Smooth muscle cell (in vitro differentiated cells): ENCODE measurements around the gene CEACAM1. TPM values are rescaled to one million over a fixed set of nuclear protein-coding genes. Genes with fewer than 3 reads are reported as not detected.
"Not testable (repeated sequence)": the region's sequence is repeated elsewhere in the genome, so short reads cannot be mapped to it uniquely, and the experiment has no call there.

Experiments used
- DNase-seq: peaks from one replicate; lab custom pipeline; 2025; ENCODE audit not compliant: unreplicated experiment; lab: John Stamatoyannopoulos, UW
- H2AFZ ChIP-seq: fragments of 200-600 bp; sonication (generic); 2 replicates; pipeline ENCODE4 v1.6.0; 2016; ENCODE audit warnings: antibody characterized with exemption, low read depth, mild to moderate bottlenecking
- H3F3A ChIP-seq: fragments of 200-600 bp; sonication (generic); 2 replicates; pipeline ENCODE4 v1.6.0; 2017; ENCODE audit warnings: antibody characterized with exemption, low read depth
- H3K27ac ChIP-seq: fragments of 200-600 bp; sonication (generic); 2 replicates; pipeline ENCODE4 v1.5.1; 2016; ENCODE audit warnings: low read depth, mild to moderate bottlenecking
- H3K27me3 ChIP-seq: fragments of 200-600 bp; sonication (generic); 2 replicates; pipeline ENCODE4 v1.6.1; 2016; ENCODE audit warnings: low read depth, mild to moderate bottlenecking
- H3K36me3 ChIP-seq: fragments of 200-600 bp; sonication (generic); 2 replicates; pipeline ENCODE4 v1.5.1; 2016; ENCODE audit warnings: low read depth
- H3K4me1 ChIP-seq: fragments of 200-600 bp; sonication (generic); 2 replicates; pipeline ENCODE4 v1.5.1; 2016; ENCODE audit warnings: low read depth
- H3K4me2 ChIP-seq: fragments of 200-600 bp; sonication (generic); 2 replicates; pipeline ENCODE4 v1.6.0; 2016; ENCODE audit warnings: mild to moderate bottlenecking
- H3K4me3 ChIP-seq: fragments of 200-600 bp; sonication (generic); 2 replicates; pipeline ENCODE4 v1.5.1; 2016; ENCODE audit warnings: mild to moderate bottlenecking
- H3K79me2 ChIP-seq: fragments of 200-600 bp; sonication (generic); 2 replicates; pipeline ENCODE4 v1.6.0; 2016; ENCODE audit warnings: low read depth, mild to moderate bottlenecking
- H3K9ac ChIP-seq: fragments of 200-600 bp; sonication (generic); 2 replicates; pipeline ENCODE4 v1.6.0; 2016; ENCODE audit warnings: low read depth
- H3K9me3 ChIP-seq: fragments of 200-600 bp; sonication (generic); replicated peaks from 2 replicates; pipeline ENCODE4 v1.5.1; 2016; ENCODE audit warnings: low read depth
- H4K20me1 ChIP-seq: fragments of 200-600 bp; sonication (generic); 2 replicates; pipeline ENCODE4 v1.6.0; 2016; ENCODE audit warnings: low read depth
- CTCF ChIP-seq: fragments of 200-600 bp; sonication (generic); IDR thresholded peaks from 2 replicates; pipeline ENCODE4 v1.5.1; 2017; ENCODE audit warnings: borderline replicate concordance, mild to moderate bottlenecking, antibody characterized with exemption; ENCODE audit not compliant: insufficient read depth, poor library complexity, severe bottlenecking
- WGBS: methylation state at CpG from one replicate; pipeline ENCODE4 v1.1.7; 2016; ENCODE audit warnings: low lambda C conversion rate; 5-methylcytosine and 5-hydroxymethylcytosine counted together
- polyA plus RNA-seq: library from polyadenylated mRNA; unstranded; fragments of >200 nt; fragmentation: Nextera tagmentation; extraction: Ambion mirVana; gene quantifications from 2 replicates; pipeline ENCODE4 v1.2.1, GENCODE V29; 2016
- total RNA-seq: library from RNA; depleted of rRNA; stranded (reverse); fragments of >200 nt; gene quantifications from 2 replicates; pipeline ENCODE4 v1.2.3, GENCODE V29; 2014

The CEACAM1 gene
- total and polyA plus RNA-seq, 2 experiments from 2014 or later: 0.31 to 4.5 TPM

DNA sequence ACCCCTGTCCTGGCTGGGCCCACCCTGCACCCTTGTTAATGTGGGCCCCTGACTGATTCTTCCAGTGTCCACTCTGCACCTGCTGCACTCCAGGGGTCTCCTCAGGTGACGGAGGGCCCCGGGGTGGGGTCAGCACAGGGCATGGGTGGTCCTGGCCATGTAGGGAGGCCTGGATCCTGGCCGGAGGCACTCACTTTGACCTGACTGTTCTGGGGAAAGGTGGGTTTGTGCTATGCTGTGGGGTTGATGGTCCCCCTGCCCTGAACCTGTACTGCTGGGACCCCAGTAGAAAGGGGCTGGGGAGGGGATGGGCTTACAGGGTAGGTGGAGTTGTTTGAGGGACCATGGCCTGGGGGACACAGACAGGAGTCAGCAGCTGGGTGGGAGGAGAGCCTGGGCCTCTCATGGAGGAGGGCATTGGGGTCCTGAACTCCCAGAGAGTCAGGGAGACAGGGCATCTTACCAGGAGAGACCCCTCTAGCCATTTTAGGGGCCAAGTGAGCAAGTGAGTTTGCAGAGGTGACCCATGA lies 25.8 kb upstream of the CEACAM1 start:
- no peaks in the 10 kb centered on the region for H3K36me3 ChIP-seq
- H2AFZ ChIP-seq: no peak overlapping the region
- no peak overlapping the region for H3K9ac ChIP-seq
- peaks cover 3% of the 10 kb centered on the region for H3K27me3 ChIP-seq
- no peak overlapping the region for H3K27ac ChIP-seq
- no peaks in the 10 kb centered on the region for H3F3A ChIP-seq
- H3K4me1 ChIP-seq: no peaks in the 10 kb centered on the region
- WGBS: 92% methylated on average over 3 of the region's 3 CpGs
- DNase-seq: no peak
- H3K4me2 ChIP-seq: no peak overlapping the region
- no peaks in the 10 kb centered on the region for H3K79me2 ChIP-seq
- H4K20me1 ChIP-seq: peaks cover 12% of the 10 kb centered on the region
- no peak for TF ChIP-seq CTCF
- no peaks in the 10 kb centered on the region for H3K9me3 ChIP-seq
- no peak overlapping the region for H3K4me3 ChIP-seq

DNA sequence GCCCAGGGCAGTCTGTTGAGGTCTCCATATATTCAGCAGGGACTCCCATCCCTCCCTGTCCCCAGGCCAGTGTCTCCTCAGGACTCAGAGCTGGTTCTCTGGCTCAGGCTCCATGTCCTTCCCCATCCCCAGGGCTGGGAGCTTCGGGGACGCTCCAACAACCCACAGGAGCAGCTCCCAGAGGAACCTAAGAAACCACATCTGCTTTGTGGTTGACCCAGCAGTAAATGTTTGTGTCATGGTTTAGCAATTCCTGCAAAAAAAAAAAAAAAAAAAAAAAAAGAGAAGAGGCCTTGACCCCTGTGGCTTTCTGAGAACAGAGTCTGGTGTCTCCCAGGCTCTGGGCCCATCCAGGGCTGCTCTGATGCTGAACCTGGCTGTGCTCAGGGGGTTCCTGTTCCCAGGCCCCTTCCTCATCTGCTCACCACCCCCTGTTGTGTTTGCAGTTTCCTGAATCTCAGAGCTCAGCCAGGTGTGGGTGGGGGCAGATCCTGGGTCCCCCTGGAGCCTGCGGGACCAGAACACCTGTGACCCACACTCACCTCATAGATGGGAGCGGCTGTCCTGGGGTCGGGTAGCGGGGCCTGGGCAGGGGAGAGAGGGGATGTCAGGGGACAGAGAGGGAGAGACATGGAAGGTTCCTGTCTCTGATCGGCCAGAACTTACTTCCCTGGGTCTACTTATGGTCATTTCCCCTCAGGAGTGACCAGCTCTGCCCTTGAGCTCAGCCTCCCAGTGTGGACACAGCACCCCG lies 25.2 kb upstream of the CEACAM1 start:
- TF ChIP-seq CTCF: no peak
- no peak for DNase-seq
- peaks cover 12% of the 10 kb centered on the region for H4K20me1 ChIP-seq

GRCh38 chr19:42552086-42553065 lies 24.1 kb upstream of the CEACAM1 start:
- H3K27me3 ChIP-seq: peaks cover 3% of the 10 kb centered on the region
- H4K20me1 ChIP-seq: peaks cover 12% of the 10 kb centered on the region
- no peak overlapping the region for H3K9ac ChIP-seq
- H3F3A ChIP-seq: no peaks in the 10 kb centered on the region
- H3K4me3 ChIP-seq: no peak overlapping the region
- no peak overlapping the region for H3K4me2 ChIP-seq
- no peaks in the 10 kb centered on the region for H3K9me3 ChIP-seq
- no peak overlapping the region for H3K27ac ChIP-seq
- no peaks in the 10 kb centered on the region for H3K36me3 ChIP-seq
- no peak for TF ChIP-seq CTCF
- H3K4me1 ChIP-seq: no peaks in the 10 kb centered on the region
- H3K79me2 ChIP-seq: no peaks in the 10 kb centered on the region
- H2AFZ ChIP-seq: no peak overlapping the region
- 86% methylated on average over 8 of the region's 8 CpGs for WGBS
- no peak for DNase-seq

More for the DNA sequence above, 25.2 kb upstream of the CEACAM1 start:
- Histone ChIP-seq H3K27me3 (peaks cover 3% of the 10 kb centered on the region), H3K4me2 (no peak overlapping the region), H3F3A (no peaks in the 10 kb centered on the region), H3K4me3 (no peak overlapping the region), H2AFZ (no peak overlapping the region), H3K79me2 (no peaks in the 10 kb centered on the region), H3K9ac (no peak overlapping the region), H3K4me1 (no peaks in the 10 kb centered on the region), H3K9me3 (no peaks in the 10 kb centered on the region), H3K36me3 (no peaks in the 10 kb centered on the region), H3K27ac (no peak overlapping the region)
- WGBS: 56% methylated on average over 5 of the region's 8 CpGs

DNA sequence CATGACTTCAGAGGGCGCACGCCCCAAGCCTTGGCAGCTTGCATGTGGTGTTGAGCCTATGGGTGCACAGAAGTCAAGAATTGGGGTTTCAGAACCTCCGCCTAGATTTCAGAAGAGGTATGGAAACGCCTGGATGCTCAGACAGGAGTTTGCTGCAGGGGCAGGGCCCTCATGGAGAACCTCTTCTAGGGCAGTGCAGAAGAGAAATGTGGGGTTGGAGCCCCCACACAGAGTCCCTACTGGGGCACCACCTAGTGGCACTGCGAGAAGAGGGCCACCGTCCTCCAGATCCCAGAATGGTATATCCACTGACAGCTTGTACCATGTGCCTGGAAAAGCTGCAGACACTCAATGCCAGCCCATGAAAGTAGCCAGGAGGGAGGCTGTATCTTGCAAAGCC lies 22.2 kb upstream of the CEACAM1 start:
- not testable (repeated sequence) for H3K79me2 ChIP-seq, H3K36me3 ChIP-seq, H3K9me3 ChIP-seq, H3K4me3 ChIP-seq, H3K9ac ChIP-seq, H2AFZ ChIP-seq, H3K4me1 ChIP-seq, H3K4me2 ChIP-seq, DNase-seq, H3K27ac ChIP-seq, H3F3A ChIP-seq, H3K27me3 ChIP-seq
- peaks cover 12% of the 10 kb centered on the region for H4K20me1 ChIP-seq
- 95% methylated on average over 6 of the region's 6 CpGs for WGBS

GRCh38 chr19:42549067-42549466 lies 20.8 kb upstream of the CEACAM1 start:
- not testable (repeated sequence) for H3F3A ChIP-seq, H3K9ac ChIP-seq, DNase-seq, H3K4me1 ChIP-seq, H3K4me3 ChIP-seq, H3K27ac ChIP-seq, H3K79me2 ChIP-seq, H3K9me3 ChIP-seq, H3K27me3 ChIP-seq, H3K4me2 ChIP-seq, H3K36me3 ChIP-seq, H2AFZ ChIP-seq
- 95% methylated on average over 1 of the region's 1 CpG for WGBS
- H4K20me1 ChIP-seq: peaks cover 12% of the 10 kb centered on the region
